Renal cortical epithelial cell (primary cell): ENCODE results near the gene FN3KRP. TPM values are rescaled to one million over a fixed set of nuclear protein-coding genes. Genes with fewer than 3 reads are reported as not detected.

ENCODE experiments used
- total RNA-seq: library from RNA; depleted of rRNA; stranded (reverse); fragments of >200 nt; gene quantifications from 2 replicates; pipeline ENCODE4 v1.2.3, GENCODE V29; 2014

Gene FN3KRP
- total RNA-seq, 1 donor from 2014 or later: 21.3 TPM

Other genes with a start within 250 kb of the FN3KRP start
- 20.1 and 35.5 TPM in 2 replicates for gene FOXK2, start 197.0 kb upstream of the FN3KRP start, total RNA-seq
- 88.6 and 98.6 TPM in 2 replicates for gene WDR45B, start 68.3 kb upstream of the FN3KRP start, total RNA-seq
- 11.1 and 31.5 TPM in 2 replicates for gene RAB40B, start 18.0 kb upstream of the FN3KRP start, total RNA-seq
- 3.6 and 16.8 TPM in 2 replicates for gene FN3K, start 18.9 kb downstream of the FN3KRP start, total RNA-seq
- gene TBCD, start 35.4 kb downstream of the FN3KRP start, total RNA-seq: 10.6 and 38.5 TPM in 2 replicates
- gene ZNF750, start 123.3 kb downstream of the FN3KRP start, total RNA-seq: not detected in 2 replicates